ENCODE results near the gene CST7. TPM values are rescaled to one million over a fixed set of nuclear protein-coding genes. Genes with fewer than 3 reads are reported as not detected.
"Not testable (repeated sequence)": the region's sequence is repeated elsewhere in the genome, so short reads cannot be mapped to it uniquely, and the experiment has no call there.

Gene CST7
- total RNA-seq, 1 donor from 2014 or later, result not detected

DNA sequence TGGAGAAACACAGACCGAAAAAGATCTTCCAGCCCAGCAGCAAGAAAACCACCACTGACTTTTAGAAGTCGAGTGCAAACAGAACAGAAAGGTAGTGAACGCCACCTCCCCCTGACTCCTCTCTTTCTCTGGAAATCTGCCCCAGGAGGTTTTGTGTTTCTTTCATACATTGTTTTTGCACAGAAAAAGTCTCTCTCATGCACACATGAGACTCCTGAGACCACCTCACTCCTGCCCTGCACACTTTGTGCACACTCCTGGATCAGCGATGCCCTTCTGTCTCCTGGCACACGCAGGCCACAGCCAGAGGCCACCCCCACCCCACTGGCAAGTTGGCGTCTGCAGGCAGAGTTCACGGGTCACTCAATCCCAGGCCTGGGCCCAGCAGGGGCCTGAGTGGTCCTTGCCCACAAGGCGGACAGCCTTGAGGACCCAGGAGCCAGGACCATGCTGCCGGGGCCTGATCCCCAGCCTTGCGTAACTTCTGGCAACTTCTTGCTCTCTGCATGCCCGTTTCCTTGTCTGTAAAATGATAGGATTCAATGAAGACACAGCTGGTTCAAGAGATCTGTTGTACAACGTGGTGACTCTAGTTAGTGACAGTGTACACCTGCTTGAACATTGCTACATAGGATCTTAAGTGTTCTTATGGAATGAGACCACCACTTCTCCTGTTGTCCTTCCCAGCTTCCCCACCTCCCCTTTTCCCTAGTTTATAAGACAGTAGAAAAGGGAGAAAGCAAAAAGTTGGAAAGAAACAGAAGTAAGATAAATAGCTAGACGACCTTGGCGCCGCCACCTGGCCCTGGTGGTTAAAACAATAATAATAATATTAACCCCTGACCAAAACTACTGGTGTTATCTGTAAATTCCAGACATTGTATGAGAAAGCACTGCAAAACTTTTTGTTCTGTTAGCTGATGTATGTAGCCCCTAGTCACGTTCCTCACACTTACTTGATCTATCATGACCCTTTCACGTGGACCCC lies 30.2 kb upstream of the CST7 start:
- no peaks in the 10 kb centered on the region for H3K36me3 ChIP-seq
- no peak overlapping the region for H3K4me3 ChIP-seq
- no peak for DNase-seq (ENCODE audit: low spot score in 2 of 2)
- intact Hi-C loops (cut with DNase I), result loop anchor here (1.0 to 5.0 kb wide), 3 partner anchors 759 to 1477 kb away; no protein-coding TSS in a partner anchor
- H3K27me3 ChIP-seq, result no peaks in the 10 kb centered on the region
- H3K9me3 ChIP-seq, result no peaks in the 10 kb centered on the region
- TF ChIP-seq, protein P1, sequence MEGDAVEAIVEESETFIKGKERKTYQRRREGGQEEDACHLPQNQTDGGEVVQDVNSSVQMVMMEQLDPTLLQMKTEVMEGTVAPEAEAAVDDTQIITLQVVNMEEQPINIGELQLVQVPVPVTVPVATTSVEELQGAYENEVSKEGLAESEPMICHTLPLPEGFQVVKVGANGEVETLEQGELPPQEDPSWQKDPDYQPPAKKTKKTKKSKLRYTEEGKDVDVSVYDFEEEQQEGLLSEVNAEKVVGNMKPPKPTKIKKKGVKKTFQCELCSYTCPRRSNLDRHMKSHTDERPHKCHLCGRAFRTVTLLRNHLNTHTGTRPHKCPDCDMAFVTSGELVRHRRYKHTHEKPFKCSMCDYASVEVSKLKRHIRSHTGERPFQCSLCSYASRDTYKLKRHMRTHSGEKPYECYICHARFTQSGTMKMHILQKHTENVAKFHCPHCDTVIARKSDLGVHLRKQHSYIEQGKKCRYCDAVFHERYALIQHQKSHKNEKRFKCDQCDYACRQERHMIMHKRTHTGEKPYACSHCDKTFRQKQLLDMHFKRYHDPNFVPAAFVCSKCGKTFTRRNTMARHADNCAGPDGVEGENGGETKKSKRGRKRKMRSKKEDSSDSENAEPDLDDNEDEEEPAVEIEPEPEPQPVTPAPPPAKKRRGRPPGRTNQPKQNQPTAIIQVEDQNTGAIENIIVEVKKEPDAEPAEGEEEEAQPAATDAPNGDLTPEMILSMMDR (IDR thresholded peaks at IDR 0.05), result no peak
- peaks cover 0 to 2% of the 10 kb centered on the region in 2 donors for H3K4me1 ChIP-seq
- no peak overlapping the region for H3K27ac ChIP-seq

DNA sequence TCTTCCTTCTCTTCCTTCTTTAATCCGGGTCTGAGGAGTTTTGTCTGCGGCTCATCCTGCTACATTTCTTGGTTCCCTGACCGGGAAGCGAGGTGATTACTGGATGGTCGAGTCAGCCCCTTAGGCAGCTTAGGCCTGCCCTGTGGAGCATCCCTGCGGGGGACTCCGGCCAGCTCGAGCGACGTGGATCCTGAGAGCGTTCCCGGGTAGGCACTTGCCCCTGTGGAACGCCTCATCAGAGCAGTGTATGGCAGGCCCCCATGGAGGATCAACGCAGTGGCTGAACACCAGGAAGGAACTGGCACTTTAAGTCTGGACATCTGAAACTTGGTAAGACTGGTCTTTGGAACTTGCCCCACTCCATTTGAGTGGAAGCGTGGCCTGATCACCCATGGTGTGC lies 29.4 kb upstream of the CST7 start:
- H3K36me3 ChIP-seq; H3K9me3 ChIP-seq; H3K27me3 ChIP-seq; H3K27ac ChIP-seq; H3K4me1 ChIP-seq; H3K4me3 ChIP-seq; DNase-seq (ENCODE audit: low spot score in 2 of 2): not testable (repeated sequence)
- intact Hi-C loops (cut with DNase I), result loop anchor here (2.0 to 5.0 kb wide), 2 partner anchors 983 to 1477 kb away; no protein-coding TSS in a partner anchor

DNA sequence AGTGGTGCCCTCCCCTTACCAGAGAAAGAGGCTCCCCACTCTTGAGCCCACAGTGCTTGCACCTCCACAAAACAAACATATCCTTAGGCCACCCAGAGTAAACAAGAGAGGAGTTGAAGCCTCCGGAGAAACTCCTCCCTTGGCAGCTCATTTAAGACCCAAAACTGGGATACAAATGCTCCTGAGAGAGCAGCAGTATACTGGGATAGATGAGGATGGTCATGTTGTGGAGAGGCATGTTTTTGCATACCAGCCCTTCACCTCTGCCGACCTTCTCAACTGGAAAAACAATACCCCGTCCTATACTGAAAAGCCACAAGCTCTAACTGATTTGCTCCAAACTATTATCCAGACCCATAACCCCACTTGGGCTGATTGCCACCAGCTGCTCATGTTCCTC lies 28.4 kb upstream of the CST7 start:
- H3K27me3 ChIP-seq; H3K36me3 ChIP-seq; H3K4me1 ChIP-seq; H3K4me3 ChIP-seq; H3K27ac ChIP-seq; intact Hi-C loops (cut with DNase I); DNase-seq (ENCODE audit: low spot score in 2 of 2); H3K9me3 ChIP-seq: not testable (repeated sequence)

DNA sequence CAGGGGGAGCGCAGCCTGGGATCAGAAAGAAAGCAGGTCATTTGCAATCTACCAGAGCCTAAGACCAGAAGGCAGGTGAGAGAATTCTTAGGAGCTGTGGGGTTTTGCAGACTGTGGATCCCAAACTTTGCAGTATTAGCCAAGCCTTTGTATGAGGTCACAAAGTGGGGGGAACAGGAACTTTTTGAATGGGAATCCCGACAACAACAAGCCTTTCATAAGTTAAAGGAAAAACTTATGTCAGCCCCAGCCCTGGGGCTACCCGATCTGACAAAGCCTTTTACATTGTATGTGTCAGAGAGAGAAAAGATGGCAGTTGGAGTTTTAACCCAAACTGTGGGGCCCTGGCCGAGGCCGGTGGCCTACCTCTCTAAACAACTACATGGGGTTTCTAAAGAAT lies 19.8 kb upstream of the CST7 start:
- H3K27me3 ChIP-seq; H3K36me3 ChIP-seq; H3K27ac ChIP-seq; H3K4me1 ChIP-seq; H3K9me3 ChIP-seq; intact Hi-C loops (cut with DNase I); DNase-seq (ENCODE audit: low spot score in 2 of 2); H3K4me3 ChIP-seq: not testable (repeated sequence)

DNA sequence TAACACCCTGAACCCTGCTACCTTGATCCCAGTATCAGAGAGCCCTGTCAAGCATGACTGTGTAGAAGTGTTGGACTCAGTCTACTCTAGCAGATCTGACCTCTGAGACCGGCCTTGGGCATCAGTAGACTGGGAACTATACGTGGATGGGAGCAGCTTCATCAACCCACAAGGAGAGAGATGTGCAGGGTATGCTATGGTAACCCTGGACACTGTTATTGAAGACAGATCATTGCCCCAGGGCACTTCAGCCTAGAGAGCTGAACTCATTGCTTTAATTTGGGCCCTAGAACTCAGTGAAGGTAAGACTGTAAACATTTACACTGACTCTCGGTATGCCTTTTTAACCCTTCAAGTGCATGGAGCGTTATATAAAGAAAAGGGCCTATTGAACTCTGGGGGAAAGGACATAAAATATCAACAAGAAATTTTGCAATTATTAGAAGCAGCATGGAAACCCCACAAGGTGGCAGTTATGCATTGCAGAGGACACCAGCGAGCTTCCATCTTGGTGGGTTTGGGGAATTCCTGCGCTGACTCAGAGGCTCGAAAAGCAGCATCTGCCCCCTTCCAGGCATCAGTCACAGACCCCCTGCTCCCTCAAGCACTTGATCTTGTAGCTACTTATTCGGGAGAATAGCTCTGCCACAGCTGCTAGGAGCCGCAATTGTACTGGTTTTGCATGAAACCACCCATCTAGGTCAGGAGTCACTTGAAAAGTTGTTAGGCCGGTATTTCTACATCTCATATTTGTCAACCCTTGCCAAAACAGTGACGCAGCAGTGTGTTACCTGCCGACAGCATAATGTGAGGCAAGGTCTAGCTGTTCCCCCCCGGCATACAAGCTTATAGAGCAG lies 19.0 kb upstream of the CST7 start:
- H3K4me3 ChIP-seq; H3K9me3 ChIP-seq; H3K4me1 ChIP-seq; H3K36me3 ChIP-seq; H3K27me3 ChIP-seq; intact Hi-C loops (cut with DNase I); H3K27ac ChIP-seq; DNase-seq (ENCODE audit: low spot score in 2 of 2): not testable (repeated sequence)

DNA sequence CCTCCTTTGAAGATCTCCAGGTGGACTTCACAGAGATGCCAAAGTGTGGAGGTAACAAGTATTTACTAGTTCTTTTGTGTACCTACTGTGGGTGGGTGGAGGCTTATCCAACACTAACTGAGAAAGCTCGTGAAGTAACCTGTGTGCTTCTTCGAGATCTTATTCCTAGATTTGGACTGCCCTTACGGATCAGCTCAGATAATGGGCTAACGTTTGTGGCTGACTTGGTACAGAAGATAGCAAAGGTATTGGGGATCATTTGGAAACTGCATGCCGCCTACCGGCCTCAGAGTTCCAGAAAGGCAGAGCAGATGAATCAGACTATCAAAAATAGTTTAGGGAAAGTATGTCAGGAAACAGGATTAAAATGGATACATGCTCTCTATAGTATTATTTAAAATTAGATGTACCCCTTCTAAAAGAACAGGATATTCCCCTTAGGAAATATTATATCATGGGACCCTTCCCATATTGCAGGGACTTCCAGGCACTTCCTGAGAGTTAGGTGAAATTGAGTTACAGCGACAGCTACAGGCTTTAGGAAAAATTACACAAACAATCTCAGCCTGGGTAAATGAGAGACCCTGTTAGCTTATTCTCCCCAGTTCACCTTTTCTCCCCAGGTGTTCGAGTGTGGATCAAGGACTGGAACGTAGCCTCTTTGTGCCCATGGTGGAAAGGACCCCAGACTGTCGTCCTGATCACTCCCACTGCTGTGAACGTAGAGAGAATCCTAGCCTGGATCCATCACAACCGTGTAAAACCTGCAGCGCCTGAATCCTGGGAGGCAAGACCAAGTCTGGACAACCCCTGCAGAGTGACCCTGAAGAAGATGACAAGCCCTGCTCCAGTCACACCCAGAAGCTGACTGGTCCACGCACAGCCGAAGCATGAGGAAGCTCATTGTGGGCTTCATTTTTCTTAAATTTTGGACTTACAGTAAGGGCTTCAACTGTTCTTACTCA lies 18.1 kb upstream of the CST7 start:
- TF ChIP-seq, protein P1 (IDR thresholded peaks at IDR 0.05), result peak in 1 of 3 experiments; percentile 29
- H3K4me3 ChIP-seq; intact Hi-C loops (cut with DNase I); H3K9me3 ChIP-seq; H3K4me1 ChIP-seq; H3K27ac ChIP-seq; DNase-seq (ENCODE audit: low spot score in 2 of 2); H3K36me3 ChIP-seq; H3K27me3 ChIP-seq: not testable (repeated sequence)

DNA sequence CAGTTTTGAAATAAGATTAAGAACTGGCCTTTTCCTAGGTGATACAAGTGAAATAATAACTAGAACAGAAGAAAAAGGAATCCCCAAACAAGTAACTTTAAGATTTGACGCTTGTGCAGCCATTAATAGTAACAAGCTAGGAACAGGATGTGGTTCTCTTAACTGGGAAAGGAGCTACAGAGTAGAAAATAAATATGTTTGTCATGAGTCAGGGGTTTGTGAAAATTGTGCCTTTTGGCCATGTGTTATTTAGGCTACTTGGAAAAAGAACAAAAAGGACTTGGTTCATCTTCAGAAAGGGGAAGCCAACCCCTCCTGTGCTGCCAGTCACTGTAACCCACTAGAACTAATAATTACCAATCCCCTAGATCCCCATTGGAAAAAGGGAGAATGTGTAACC lies 17.2 kb upstream of the CST7 start:
- H3K9me3 ChIP-seq; intact Hi-C loops (cut with DNase I); H3K27ac ChIP-seq; H3K4me1 ChIP-seq; H3K4me3 ChIP-seq; H3K36me3 ChIP-seq; DNase-seq (ENCODE audit: low spot score in 2 of 2); H3K27me3 ChIP-seq: not testable (repeated sequence)
